OCI-LY1 (cell line): Measurements from ENCODE around the gene NHP2.

ENCODE experiments used
- H2AFZ ChIP-seq: fragments of 200-600 bp; sonication (generic), shearing (Covaris generic); 2 replicates; pipeline ENCODE4 v1.6.0; 2014; ENCODE audit warnings: antibody characterized with exemption, mild to moderate bottlenecking, low read length
- H3F3A ChIP-seq: fragments of 200-600 bp; sonication (generic), shearing (Covaris generic); 2 replicates; pipeline ENCODE4 v1.6.0; 2014; ENCODE audit warnings: mild to moderate bottlenecking, antibody characterized with exemption, low read length, moderate library complexity; ENCODE audit not compliant: insufficient read depth
- H3K27ac ChIP-seq: fragments of 200-600 bp; sonication (generic); 2 replicates; pipeline ENCODE4 v1.5.1; 2014; ENCODE audit warnings: low read length, mixed run types, mild to moderate bottlenecking, low read depth; ENCODE audit not compliant: poor library complexity, severe bottlenecking
- H3K27me3 ChIP-seq: fragments of 200-600 bp; sonication (generic); 2 replicates; pipeline ENCODE4 v1.6.0; 2014; ENCODE audit warnings: antibody characterized with exemption, mild to moderate bottlenecking, low read length, moderate library complexity; ENCODE audit not compliant: insufficient read depth
- H3K36me3 ChIP-seq: fragments of 200-600 bp; sonication (generic); 2 replicates; pipeline ENCODE4 v1.6.1; 2014; ENCODE audit warnings: mild to moderate bottlenecking, antibody characterized with exemption, low read length, moderate library complexity, mixed read lengths; ENCODE audit not compliant: insufficient read depth
- H3K4me1 ChIP-seq: fragments of 200-600 bp; sonication (generic); 2 replicates; pipeline ENCODE4 v1.5.1; 2014; ENCODE audit warnings: mild to moderate bottlenecking, low read length, moderate library complexity; ENCODE audit not compliant: insufficient read depth, severe bottlenecking
- H3K4me2 ChIP-seq: fragments of 200-600 bp; sonication (generic), shearing (Covaris generic); 2 replicates; pipeline ENCODE4 v1.6.1; 2014; ENCODE audit warnings: low read length
- H3K4me3 ChIP-seq: fragments of 200-600 bp; sonication (generic); 2 replicates; pipeline ENCODE4 v1.5.1; 2014; ENCODE audit warnings: low read length, low read depth, mild to moderate bottlenecking, mixed read lengths; ENCODE audit not compliant: poor library complexity, severe bottlenecking
- H3K79me2 ChIP-seq: fragments of 200-600 bp; shearing (Covaris generic); 2 replicates; pipeline ENCODE4 v1.6.1; 2016; ENCODE audit warnings: mixed run types, low read length, mixed read lengths; ENCODE audit not compliant: insufficient read depth
- H3K9ac ChIP-seq: fragments of 200-600 bp; sonication (generic), shearing (Covaris generic); 2 replicates; pipeline ENCODE4 v1.6.1; 2014; ENCODE audit warnings: mild to moderate bottlenecking, low read length, mixed read lengths
- H3K9me2 ChIP-seq: fragments of 200-600 bp; sonication (generic), shearing (Covaris generic); 2 replicates; pipeline ENCODE4 v1.6.1; 2014; ENCODE audit warnings: low read depth, mild to moderate bottlenecking, low read length, mixed read lengths
- H3K9me3 ChIP-seq: fragments of 200-600 bp; shearing (Covaris generic); 2 replicates; pipeline ENCODE4 v1.6.1; 2014; ENCODE audit warnings: low read length, mixed read lengths
- H4K20me1 ChIP-seq: fragments of 200-600 bp; sonication (generic), shearing (Covaris generic); 2 replicates; pipeline ENCODE4 v1.6.0; 2016; ENCODE audit warnings: mild to moderate bottlenecking, low read length; ENCODE audit not compliant: insufficient read depth
- EZH2 ChIP-seq: fragments of 200-600 bp; sonication (generic), shearing (Covaris generic); IDR thresholded peaks from 2 replicates; pipeline ENCODE4 v1.8.0; 2017; ENCODE audit warnings: borderline replicate concordance, mixed run types, mild to moderate bottlenecking, antibody characterized with exemption, low read length, moderate library complexity, mixed read lengths
- TF ChIP-seq, protein P1 (sequence below): fragments of 200-600 bp; sonication (generic), shearing (Covaris generic); IDR thresholded peaks from 2 replicates; pipeline ENCODE4 v1.5.1; 2017; ENCODE audit warnings: mild to moderate bottlenecking, antibody characterized with exemption, low read length, moderate library complexity, mixed read lengths

The NHP2 gene

DNA sequence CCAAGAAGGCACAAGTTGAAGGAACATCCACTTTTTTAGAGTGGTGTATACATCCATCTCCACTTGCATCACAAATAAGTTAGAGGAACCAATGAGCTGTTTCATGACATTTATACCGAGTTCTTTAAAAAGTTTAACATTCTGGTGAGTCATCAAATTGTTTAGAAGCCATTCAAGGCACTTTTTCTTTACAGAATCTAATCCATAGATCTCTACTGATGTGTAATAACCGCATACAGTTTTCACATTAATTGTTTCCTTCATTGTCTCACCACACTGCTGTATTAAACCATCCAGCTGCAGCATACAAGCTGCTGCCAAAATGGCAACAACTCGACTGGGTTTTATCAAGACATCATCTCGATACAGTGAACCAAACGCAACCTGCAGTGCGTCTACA, 32.7 kb upstream of the NHP2 start:
- H3F3A ChIP-seq, result no peaks in the 10 kb centered on the region
- no peaks in the 10 kb centered on the region for H3K79me2 ChIP-seq
- no peak overlapping the region for H2AFZ ChIP-seq
- no peaks in the 10 kb centered on the region for H3K36me3 ChIP-seq
- H3K27ac ChIP-seq, result no peak overlapping the region
- TF ChIP-seq EZH2, result no peak
- H3K4me3 ChIP-seq, result no peak overlapping the region
- H4K20me1 ChIP-seq, result no peaks in the 10 kb centered on the region
- peaks cover 5% of the 10 kb centered on the region; the same call in 1 of the 2 replicates for H3K27me3 ChIP-seq
- no peaks in the 10 kb centered on the region for H3K9me2 ChIP-seq
- no peak overlapping the region for H3K9ac ChIP-seq
- no peaks in the 10 kb centered on the region for H3K4me1 ChIP-seq
- H3K9me3 ChIP-seq, result no peaks in the 10 kb centered on the region
- no peak overlapping the region for H3K4me2 ChIP-seq

DNA sequence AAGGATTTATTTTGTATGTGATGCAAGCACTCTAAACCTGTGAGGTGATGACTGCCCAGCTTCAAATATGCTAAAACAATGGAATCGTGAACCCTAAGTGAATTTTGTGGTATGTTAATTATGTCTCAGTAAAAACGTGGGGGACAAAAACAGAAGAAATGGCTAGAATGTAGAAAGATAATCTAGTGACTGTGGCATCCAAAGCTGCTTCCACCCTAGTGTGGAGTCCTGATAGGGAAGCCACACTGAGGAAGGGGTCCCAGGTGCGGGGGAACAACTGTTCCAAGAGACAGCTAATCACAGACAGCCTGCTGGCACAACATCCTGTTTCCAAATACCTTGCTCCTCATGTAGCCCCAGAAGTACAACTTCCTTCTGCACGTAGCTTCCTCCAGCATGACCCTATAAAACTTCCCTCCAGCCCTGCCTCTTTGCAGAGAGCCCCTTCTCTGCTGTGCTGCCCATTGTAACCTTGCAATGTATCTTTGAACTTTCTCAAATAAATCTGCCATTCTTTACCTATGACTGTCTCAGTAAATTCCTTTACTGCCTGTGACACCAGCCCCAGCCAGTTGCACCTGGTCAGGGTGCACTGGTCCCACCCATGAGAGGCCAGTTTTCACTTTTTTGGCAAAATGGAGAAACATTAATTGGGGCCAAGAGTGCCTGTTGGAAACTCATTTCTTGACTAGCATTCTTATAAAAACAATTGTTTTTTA, 28.6 kb upstream of the NHP2 start:
- Histone ChIP-seq H3K9me3 (peaks cover 5% of the 10 kb centered on the region; the same call in 1 of the 2 replicates), H3K36me3 (no peaks in the 10 kb centered on the region; the same call in 1 of the 2 replicates), H3K27me3 (peaks cover 6% of the 10 kb centered on the region; the same call in 1 of the 2 replicates), H3F3A (no peaks in the 10 kb centered on the region), H3K9me2 (no peaks in the 10 kb centered on the region), H3K27ac (no peak overlapping the region), H2AFZ (no peak overlapping the region), H3K4me1 (no peaks in the 10 kb centered on the region), H3K4me2 (no peak overlapping the region), H4K20me1 (no peaks in the 10 kb centered on the region), H3K9ac (no peak overlapping the region), H3K79me2 (no peaks in the 10 kb centered on the region), H3K4me3 (no peak overlapping the region)
- TF ChIP-seq, protein P1, sequence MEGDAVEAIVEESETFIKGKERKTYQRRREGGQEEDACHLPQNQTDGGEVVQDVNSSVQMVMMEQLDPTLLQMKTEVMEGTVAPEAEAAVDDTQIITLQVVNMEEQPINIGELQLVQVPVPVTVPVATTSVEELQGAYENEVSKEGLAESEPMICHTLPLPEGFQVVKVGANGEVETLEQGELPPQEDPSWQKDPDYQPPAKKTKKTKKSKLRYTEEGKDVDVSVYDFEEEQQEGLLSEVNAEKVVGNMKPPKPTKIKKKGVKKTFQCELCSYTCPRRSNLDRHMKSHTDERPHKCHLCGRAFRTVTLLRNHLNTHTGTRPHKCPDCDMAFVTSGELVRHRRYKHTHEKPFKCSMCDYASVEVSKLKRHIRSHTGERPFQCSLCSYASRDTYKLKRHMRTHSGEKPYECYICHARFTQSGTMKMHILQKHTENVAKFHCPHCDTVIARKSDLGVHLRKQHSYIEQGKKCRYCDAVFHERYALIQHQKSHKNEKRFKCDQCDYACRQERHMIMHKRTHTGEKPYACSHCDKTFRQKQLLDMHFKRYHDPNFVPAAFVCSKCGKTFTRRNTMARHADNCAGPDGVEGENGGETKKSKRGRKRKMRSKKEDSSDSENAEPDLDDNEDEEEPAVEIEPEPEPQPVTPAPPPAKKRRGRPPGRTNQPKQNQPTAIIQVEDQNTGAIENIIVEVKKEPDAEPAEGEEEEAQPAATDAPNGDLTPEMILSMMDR, result no peak
- TF ChIP-seq EZH2, result no peak

DNA sequence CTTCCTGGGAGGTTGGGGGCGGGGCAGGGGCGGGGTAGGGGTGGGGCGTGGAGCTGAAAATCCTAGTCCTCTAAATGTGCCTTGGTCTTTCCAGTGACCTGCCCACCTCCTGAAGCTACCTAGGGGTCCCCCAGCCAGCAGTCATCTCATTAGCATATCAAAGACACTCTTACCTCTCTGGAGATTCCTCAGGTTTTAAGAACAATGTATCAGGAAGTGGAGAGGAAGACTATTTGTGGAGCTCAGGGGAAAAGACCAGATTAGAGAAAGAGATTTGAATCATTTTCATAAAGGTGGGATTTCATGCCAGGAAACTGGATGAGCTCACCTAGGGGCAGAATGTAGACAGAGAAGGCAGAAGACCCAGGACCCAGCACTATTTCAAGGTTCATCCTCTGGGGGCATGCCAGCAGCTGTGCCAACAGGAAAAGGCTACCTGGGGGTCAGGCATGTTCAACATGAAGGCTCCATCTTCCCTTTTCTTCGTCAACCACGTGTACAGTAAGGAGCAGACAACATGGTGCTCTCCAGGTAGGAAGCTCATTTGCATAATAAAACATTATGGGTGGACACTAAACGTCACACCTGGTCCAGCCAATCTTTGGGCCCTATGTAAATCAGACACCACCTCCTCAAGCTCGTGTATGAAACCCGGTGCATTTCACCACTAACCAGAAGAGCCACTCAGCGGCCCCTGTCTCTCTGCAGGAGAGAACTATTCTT, 26.6 kb upstream of the NHP2 start:
- Histone ChIP-seq H3K27me3 (peaks cover 6% of the 10 kb centered on the region; the same call in 1 of the 2 replicates), H3F3A (no peaks in the 10 kb centered on the region), H3K4me3 (no peak overlapping the region), H3K9ac (no peak overlapping the region), H3K9me3 (peaks cover 5% of the 10 kb centered on the region; the same call in 1 of the 2 replicates), H2AFZ (no peak overlapping the region), H4K20me1 (no peaks in the 10 kb centered on the region), H3K79me2 (no peaks in the 10 kb centered on the region), H3K4me2 (no peak overlapping the region), H3K36me3 (no peaks in the 10 kb centered on the region; the same call in 1 of the 2 replicates), H3K4me1 (no peaks in the 10 kb centered on the region), H3K27ac (no peak overlapping the region), H3K9me2 (no peaks in the 10 kb centered on the region)
- no peak for TF ChIP-seq EZH2
- TF ChIP-seq, protein P1, result no peak
